IMR-90 (cell line): ENCODE measurements around the gene SMIM9. TPM values are rescaled to one million over a fixed set of nuclear protein-coding genes. Genes with fewer than 3 reads are reported as not detected.
A peak's percentile ranks its signal among the peaks of the same experiment; 100 is the strongest.

Source experiments
- ATAC-seq: fragments of 200-7000 bp; cut with Tn5 transposase; 2 replicates; pipeline ENCODE4 v1.9.1; 2020; ENCODE audit warnings: low read depth, mild to moderate bottlenecking, moderate library complexity
- BruUV-seq: library from RNA; stranded (reverse); fragments of 400-500 nt; replicated peaks from 2 replicates; lab custom pipeline; 2021; lab: Mats Ljungman, UMichigan
- CTCF ChIA-PET: fragments of 300-600 bp; formaldehyde crosslinking; extraction: SDS; loops from one replicate; lab custom pipeline; 2021; ENCODE audit warnings: antibody characterized with exemption; lab: Yijun Ruan, JAX
- POLR2A ChIA-PET: fragments of 300-600 bp; sonication (Branson Sonifier 250); formaldehyde crosslinking; loops from one replicate; lab custom pipeline; 2022; ENCODE audit warnings: antibody characterized with exemption; ENCODE audit not compliant: unreplicated experiment; lab: Charles Lee
- DNase-seq: peaks from one replicate; pipeline ENCODE4 v3.0.0; 2013
- H2AFZ ChIP-seq: replicated peaks from 2 replicates; pipeline ENCODE3; 2013; ENCODE audit warnings: low read length, mild to moderate bottlenecking; ENCODE audit not compliant: poor library complexity
- H2AK5ac ChIP-seq: 2 replicates; pipeline ENCODE4 v1.6.1; 2013; ENCODE audit warnings: low read depth, low read length, inconsistent platforms
- H2AK9ac ChIP-seq: replicated peaks from 2 replicates; pipeline ENCODE3; 2013; ENCODE audit warnings: mild to moderate bottlenecking, low read depth, low read length, moderate library complexity; ENCODE audit not compliant: poor library complexity
- H2BK120ac ChIP-seq: 2 replicates; pipeline ENCODE4 v1.6.1; 2013; ENCODE audit warnings: low read depth, low read length, inconsistent platforms
- H2BK15ac ChIP-seq: 3 replicates; pipeline ENCODE4 v1.6.1; 2013; ENCODE audit warnings: low read depth, low read length, inconsistent platforms
- H2BK20ac ChIP-seq: 2 replicates; pipeline ENCODE4 v1.6.1; 2013; ENCODE audit warnings: low read depth, mild to moderate bottlenecking, inconsistent platforms, low read length, moderate library complexity
- H2BK5ac ChIP-seq: 2 replicates; pipeline ENCODE4 v1.6.1; 2013; ENCODE audit warnings: mild to moderate bottlenecking, low read depth, low read length, inconsistent platforms; ENCODE audit not compliant: poor library complexity, severe bottlenecking
- H3K14ac ChIP-seq: replicated peaks from 2 replicates; pipeline ENCODE4 v1.6.1; 2013; ENCODE audit warnings: low read depth, low read length, inconsistent platforms
- H3K18ac ChIP-seq: 2 replicates; pipeline ENCODE4 v1.6.1; 2013; ENCODE audit warnings: low read depth, low read length, control low read depth
- H3K23ac ChIP-seq: 2 replicates; pipeline ENCODE4 v1.6.1; 2013; ENCODE audit warnings: low read depth, low read length, inconsistent platforms
- H3K27ac ChIP-seq: 2 replicates; pipeline ENCODE4 v1.5.1; 2013; ENCODE audit warnings: mild to moderate bottlenecking, control low read depth, low read length; ENCODE audit not compliant: insufficient read depth
- H3K27me3 ChIP-seq: 2 replicates; pipeline ENCODE4 v1.6.1; 2013; ENCODE audit warnings: low read length; ENCODE audit not compliant: control insufficient read depth, insufficient read depth
- H3K36me3 ChIP-seq: 2 replicates; pipeline ENCODE4 v1.6.1; 2013; ENCODE audit warnings: low read length, mixed read lengths; ENCODE audit not compliant: control insufficient read depth, insufficient read depth
- H3K4ac ChIP-seq: 2 replicates; pipeline ENCODE4 v1.6.1; 2013; ENCODE audit warnings: low read depth, low read length, inconsistent platforms
- H3K4me1 ChIP-seq: 2 replicates; pipeline ENCODE4 v1.6.1; 2013; ENCODE audit warnings: low read length, mixed read lengths; ENCODE audit not compliant: control insufficient read depth, insufficient read depth
- H3K4me2 ChIP-seq: 2 replicates; pipeline ENCODE4 v1.6.1; 2013; ENCODE audit warnings: low read depth, mild to moderate bottlenecking, control low read depth, low read length, moderate library complexity
- H3K4me3 ChIP-seq: 2 replicates; pipeline ENCODE4 v1.5.1; 2013; ENCODE audit warnings: low read depth, mild to moderate bottlenecking, control low read depth, low read length, moderate library complexity; ENCODE audit not compliant: insufficient read depth
- H3K56ac ChIP-seq: 2 replicates; pipeline ENCODE4 v1.6.1; 2013; ENCODE audit warnings: low read length, inconsistent platforms; ENCODE audit not compliant: insufficient read depth; ENCODE audit errors: extremely low read depth
- H3K79me1 ChIP-seq, 2 experiments: 2 replicates each; pipeline ENCODE4 v1.6.1; 2013; ENCODE audit warnings: low read length in 2 of 2, inconsistent platforms in 1 of 2, low read depth in 1 of 2
- H3K9ac ChIP-seq: 2 replicates; pipeline ENCODE4 v1.6.1; 2013; ENCODE audit warnings: low read depth, low read length, control low read depth
- H3K9me1 ChIP-seq: 2 replicates; pipeline ENCODE4 v1.6.1; 2013; ENCODE audit warnings: low read length, inconsistent platforms; ENCODE audit not compliant: insufficient read depth
- H3K9me3 ChIP-seq: 2 replicates; pipeline ENCODE4 v1.6.1; 2013; ENCODE audit warnings: low read length; ENCODE audit not compliant: control insufficient read depth, insufficient read depth
- H4K20me1 ChIP-seq: 2 replicates; pipeline ENCODE4 v1.6.1; 2013; ENCODE audit warnings: low read length, inconsistent platforms; ENCODE audit not compliant: insufficient read depth
- H4K5ac ChIP-seq: 2 replicates; pipeline ENCODE4 v1.6.1; 2013; ENCODE audit warnings: mild to moderate bottlenecking, low read depth, low read length, control low read depth
- H4K8ac ChIP-seq, 2 experiments: 2 replicates each; pipeline ENCODE4 v1.6.1; 2013; ENCODE audit warnings: low read depth in 2 of 2, low read length in 2 of 2, control low read depth in 1 of 2, inconsistent platforms in 1 of 2
- H4K91ac ChIP-seq: 2 replicates; pipeline ENCODE4 v1.6.1; 2013; ENCODE audit warnings: low read depth, low read length, inconsistent platforms; ENCODE audit not compliant: insufficient read depth
- FOS ChIP-seq: fragments of 150-350 bp; IDR thresholded peaks from 2 replicates; pipeline ENCODE4 v1.6.1; 2016; ENCODE audit warnings: low read depth, low read length
- POLR2A ChIP-seq: IDR thresholded peaks from 2 replicates; pipeline ENCODE4 v1.6.1; 2012; ENCODE audit warnings: mild to moderate bottlenecking, low read depth, low read length
- RAD21 ChIP-seq: IDR thresholded peaks from 2 replicates; pipeline ENCODE4 v1.6.1; 2012; ENCODE audit warnings: low read length, improper control_type of control experiment
- RCOR1 ChIP-seq: IDR thresholded peaks from 2 replicates; pipeline ENCODE4 v1.6.1; 2012; ENCODE audit warnings: mild to moderate bottlenecking, low read length, improper control_type of control experiment; ENCODE audit not compliant: insufficient replicate concordance
- SMC3 ChIP-seq: fragments of 150-350 bp; IDR thresholded peaks from 2 replicates; pipeline ENCODE4 v1.6.1; 2016; ENCODE audit warnings: low read depth, mild to moderate bottlenecking, antibody characterized with exemption, low read length, moderate library complexity
- WGBS, 2 experiments: methylation state at CpG; one replicate each; pipeline versions ENCODE4 v1.1.5 to v1.1.7; 2013; ENCODE audit warnings: missing lambda C conversion rate in 2 of 2; ENCODE audit not compliant: insufficient read length in 1 of 2; ENCODE audit errors: extremely low coverage in 2 of 2; 5-methylcytosine and 5-hydroxymethylcytosine counted together
- dilution Hi-C: fragments of 300-500 bp; cut with HindIII; formaldehyde crosslinking; loops from one replicate; pipeline ENCODE4 v1.14.3; 2018; ENCODE audit warnings: low sequenced_read_pairs; ENCODE audit not compliant: unreplicated experiment
- in situ Hi-C: fragments of 300-500 bp; cut with MboI; formaldehyde crosslinking; loops from 3 replicates; pipeline ENCODE4 v1.14.3; 2019; ENCODE audit warnings: low sequenced_read_pairs, inconsistent platforms, mixed read lengths
- intact Hi-C: fragments of 100-400 bp; cut with micrococcal nuclease; formaldehyde crosslinking; loops from 2 replicates; pipeline ENCODE4 v1.10.0; 2022
- polyA plus RNA-seq, 3 experiments: library from polyadenylated mRNA; depleted of rRNA; stranded (reverse); fragments of >200 nt; gene quantifications; 2 replicates each; pipeline ENCODE4 v1.2.3, GENCODE V29; 2012; ENCODE audit warnings: low replicate concordance in 1 of 3
- total RNA-seq: library from RNA; depleted of rRNA; stranded (reverse); fragments of >200 nt; gene quantifications from 2 replicates; pipeline ENCODE4 v1.2.3, GENCODE V29; 2012

The SMIM9 gene
- total and polyA plus RNA-seq, 2 of the 4 experiments (the other 2 are of a cell fraction): not detected

DNA sequence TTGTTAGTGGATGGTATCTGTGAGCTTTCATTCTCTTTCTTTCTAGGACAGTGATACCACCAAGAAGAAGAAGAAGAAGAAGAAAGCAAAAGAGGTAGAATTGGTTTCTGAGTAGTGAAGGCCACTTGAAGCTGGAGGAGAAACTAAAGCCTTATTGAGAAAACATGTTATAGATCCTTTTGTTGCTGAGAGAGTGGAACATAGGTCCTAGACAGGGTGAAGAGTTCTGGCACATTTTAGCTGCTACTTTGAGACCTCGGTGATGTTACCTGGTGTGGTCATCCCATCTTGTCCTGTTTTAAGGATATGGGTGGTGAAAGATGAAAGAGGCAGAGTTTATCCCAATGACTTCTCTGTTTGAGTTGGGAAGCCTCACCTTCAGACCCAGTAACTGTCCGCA lies 57.7 kb downstream of the SMIM9 start (continued):
- TF ChIP-seq SMC3: no peak
- TF ChIP-seq POLR2A: no peak

DNA sequence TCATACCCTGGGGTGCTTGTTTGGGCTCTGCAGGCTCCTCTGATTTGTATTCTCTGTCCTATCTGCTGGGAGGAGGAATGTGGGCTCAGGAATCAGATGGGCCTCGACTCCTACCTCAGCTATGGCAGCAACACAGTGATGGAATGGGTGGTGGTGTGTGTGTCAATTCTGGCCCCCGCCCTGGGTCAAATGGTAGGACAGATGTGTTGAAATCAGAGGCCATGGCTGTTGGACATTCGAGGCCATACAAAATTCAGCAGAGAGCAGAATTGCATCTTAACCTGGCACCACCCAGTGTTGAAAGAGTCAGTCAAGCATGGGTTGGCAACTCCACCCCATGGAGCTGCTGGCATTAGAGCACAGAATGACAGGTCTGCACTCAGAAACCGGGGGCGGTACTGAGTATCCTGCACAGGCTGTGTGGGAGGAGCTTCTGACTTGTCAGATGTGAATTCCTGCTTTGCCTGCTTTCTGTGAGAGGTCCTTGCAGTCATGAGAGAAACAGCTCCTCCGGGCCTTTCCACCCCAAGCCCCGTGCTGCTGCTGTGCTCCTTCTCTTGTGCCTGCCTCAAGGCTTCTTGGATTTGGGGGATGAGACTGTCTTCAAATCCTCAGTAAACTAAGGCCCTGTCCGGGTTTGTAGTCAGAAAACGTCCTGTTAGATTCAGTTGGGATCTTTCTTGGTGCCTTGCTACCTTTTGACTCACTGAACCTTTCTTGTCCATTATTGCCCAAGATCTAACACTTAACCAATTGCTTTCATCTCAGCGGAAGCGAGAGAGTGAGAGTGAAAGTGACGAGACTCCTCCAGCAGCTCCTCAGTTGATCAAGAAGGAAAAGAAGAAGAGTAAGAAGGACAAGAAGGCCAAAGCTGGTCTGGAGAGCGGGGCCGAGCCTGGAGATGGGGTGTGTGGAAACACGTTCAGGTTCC lies 58.8 kb downstream of the SMIM9 start:
- Histone ChIP-seq H3K27me3 (no peaks in the 10 kb centered on the region), H3K9me3 (no peaks in the 10 kb centered on the region), H3K79me1 (peaks cover 3 to 6% of the 10 kb centered on the region in 2 experiments; a peak in 2 of 4 replicates), H3K4ac (no peak overlapping the region), H3K56ac (no peak overlapping the region), H3K9me1 (no peaks in the 10 kb centered on the region), H2AK5ac (no peak overlapping the region), H4K8ac (no peak overlapping the region), H2BK5ac (no peak overlapping the region), H4K91ac (no peak overlapping the region), H3K4me1 (peaks cover 3% of the 10 kb centered on the region; the same call in 1 of the 2 replicates), H3K18ac (no peak overlapping the region), H3K27ac (no peak overlapping the region), H2BK20ac (no peak overlapping the region), H2BK120ac (no peak overlapping the region), H3K36me3 (peaks cover 32% of the 10 kb centered on the region), H2AK9ac (no peak overlapping the region), H4K5ac (no peak overlapping the region), H4K20me1 (peaks cover 8% of the 10 kb centered on the region), H3K4me3 (no peak overlapping the region), H3K23ac (no peak overlapping the region), H3K14ac (no peak overlapping the region), H2AFZ (no peak overlapping the region), H3K9ac (no peak overlapping the region), H3K4me2 (no peak overlapping the region), H2BK15ac (no peak overlapping the region)
- dilution Hi-C loops (no loop called here), intact Hi-C loops (no loop called here), in situ Hi-C loops (no loop called here)
- 68% methylated on average over 3 of the region's 15 CpGs; no CpG with 5 or more reads in 1 of the 2 experiments for WGBS, 2 experiments
- CTCF ChIA-PET: no interaction called here
- TF ChIP-seq FOS (no peak), RCOR1 (no peak), POLR2A (no peak), RAD21 (no peak)
- POLR2A ChIA-PET: interaction anchor here (0.6 kb wide), 1 partner anchor 230 kb away, joined by 4 read pairs; no protein-coding TSS in a partner anchor
- BruUV-seq: no TSS peak
- DNase-seq (peak; percentile 45), ATAC-seq (peak; percentile 40)
